WERI-Rb-1 (cell line): Measurements from ENCODE around the gene PPFIA1.

Experiments
- DNase-seq: peaks from one replicate; pipeline ENCODE4 v3.0.0-alpha.2; 2020
- H3K27ac ChIP-seq: fragments of 250-450 bp; sonication (Bioruptor Pico); 2 replicates; pipeline ENCODE4 v1.5.1; 2020; ENCODE audit warnings: mild to moderate bottlenecking, moderate library complexity
- H3K27me3 ChIP-seq: fragments of 250-450 bp; sonication (Bioruptor Pico); 2 replicates; pipeline ENCODE4 v1.5.1; 2021; ENCODE audit warnings: mild to moderate bottlenecking, low read depth, moderate library complexity; ENCODE audit not compliant: insufficient read depth, severe bottlenecking
- H3K36me3 ChIP-seq: fragments of 250-450 bp; sonication (Bioruptor Pico); 2 replicates; pipeline ENCODE4 v1.5.1; 2020; ENCODE audit warnings: mild to moderate bottlenecking, moderate library complexity
- H3K4me3 ChIP-seq: 2 replicates; pipeline ENCODE4 v1.5.1; 2011; ENCODE audit warnings: low read depth, mild to moderate bottlenecking, control low read depth, low read length
- H3K9me3 ChIP-seq: fragments of 250-450 bp; sonication (Bioruptor Pico); 2 replicates; pipeline ENCODE4 v1.5.1; 2021; ENCODE audit warnings: mild to moderate bottlenecking, moderate library complexity; ENCODE audit not compliant: severe bottlenecking
- TF ChIP-seq, protein P1 (sequence below): IDR thresholded peaks from 2 replicates; pipeline ENCODE4 v1.5.1; 2011; ENCODE audit warnings: low read depth, mild to moderate bottlenecking, control low read depth, inconsistent platforms, low read length

The PPFIA1 gene

DNA sequence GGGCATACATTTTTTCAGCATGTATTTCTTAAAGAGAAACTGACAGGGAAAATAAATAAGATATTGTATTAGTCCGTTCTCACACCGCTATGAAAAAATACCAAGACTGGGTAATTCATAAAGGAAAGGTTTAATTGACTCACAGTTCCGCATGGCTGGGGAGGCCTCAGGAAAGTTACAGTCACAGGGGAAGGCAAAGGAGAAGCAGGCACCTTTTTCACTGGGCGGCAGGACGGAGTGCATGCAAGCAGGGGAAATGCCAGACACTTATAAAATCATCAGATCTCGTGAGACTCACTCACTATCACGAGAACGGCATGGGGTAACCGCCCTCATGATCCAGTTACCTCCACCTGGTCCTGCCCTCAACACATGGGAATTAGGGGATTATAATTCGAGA lies 44.2 kb downstream of the PPFIA1 start:
- Histone ChIP-seq H3K4me3 (no peak overlapping the region), H3K9me3 (no peaks in the 10 kb centered on the region), H3K27ac (no peak overlapping the region), H3K36me3 (peaks cover 10% of the 10 kb centered on the region), H3K27me3 (no peaks in the 10 kb centered on the region)
- DNase-seq = no peak
- TF ChIP-seq, protein P1, sequence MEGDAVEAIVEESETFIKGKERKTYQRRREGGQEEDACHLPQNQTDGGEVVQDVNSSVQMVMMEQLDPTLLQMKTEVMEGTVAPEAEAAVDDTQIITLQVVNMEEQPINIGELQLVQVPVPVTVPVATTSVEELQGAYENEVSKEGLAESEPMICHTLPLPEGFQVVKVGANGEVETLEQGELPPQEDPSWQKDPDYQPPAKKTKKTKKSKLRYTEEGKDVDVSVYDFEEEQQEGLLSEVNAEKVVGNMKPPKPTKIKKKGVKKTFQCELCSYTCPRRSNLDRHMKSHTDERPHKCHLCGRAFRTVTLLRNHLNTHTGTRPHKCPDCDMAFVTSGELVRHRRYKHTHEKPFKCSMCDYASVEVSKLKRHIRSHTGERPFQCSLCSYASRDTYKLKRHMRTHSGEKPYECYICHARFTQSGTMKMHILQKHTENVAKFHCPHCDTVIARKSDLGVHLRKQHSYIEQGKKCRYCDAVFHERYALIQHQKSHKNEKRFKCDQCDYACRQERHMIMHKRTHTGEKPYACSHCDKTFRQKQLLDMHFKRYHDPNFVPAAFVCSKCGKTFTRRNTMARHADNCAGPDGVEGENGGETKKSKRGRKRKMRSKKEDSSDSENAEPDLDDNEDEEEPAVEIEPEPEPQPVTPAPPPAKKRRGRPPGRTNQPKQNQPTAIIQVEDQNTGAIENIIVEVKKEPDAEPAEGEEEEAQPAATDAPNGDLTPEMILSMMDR = no peak

DNA sequence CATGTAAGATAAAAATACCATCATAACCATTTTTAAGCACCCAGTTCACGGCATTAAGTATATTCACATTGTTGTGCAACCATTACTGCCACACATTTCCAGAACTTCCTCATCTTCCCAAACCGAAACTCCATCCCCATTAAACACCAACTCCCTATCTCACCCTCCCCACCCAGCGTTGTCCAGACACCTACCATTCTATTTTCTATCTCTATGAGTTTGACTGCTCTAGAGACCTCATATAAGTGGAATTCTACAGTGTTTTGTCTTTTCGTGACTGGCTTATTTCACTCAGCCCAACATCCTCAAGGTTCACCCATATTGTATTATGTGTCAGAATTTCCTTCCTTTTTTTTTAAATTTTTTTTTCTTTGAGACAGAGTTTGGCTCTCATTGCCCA lies 45.2 kb downstream of the PPFIA1 start:
- DNase-seq = no peak
- TF ChIP-seq, protein P1 = no peak
- no peak overlapping the region for H3K4me3 ChIP-seq
- no peaks in the 10 kb centered on the region for H3K27me3 ChIP-seq
- H3K27ac ChIP-seq = no peak overlapping the region
- H3K36me3 ChIP-seq = peaks cover 13% of the 10 kb centered on the region
- H3K9me3 ChIP-seq = no peaks in the 10 kb centered on the region

DNA sequence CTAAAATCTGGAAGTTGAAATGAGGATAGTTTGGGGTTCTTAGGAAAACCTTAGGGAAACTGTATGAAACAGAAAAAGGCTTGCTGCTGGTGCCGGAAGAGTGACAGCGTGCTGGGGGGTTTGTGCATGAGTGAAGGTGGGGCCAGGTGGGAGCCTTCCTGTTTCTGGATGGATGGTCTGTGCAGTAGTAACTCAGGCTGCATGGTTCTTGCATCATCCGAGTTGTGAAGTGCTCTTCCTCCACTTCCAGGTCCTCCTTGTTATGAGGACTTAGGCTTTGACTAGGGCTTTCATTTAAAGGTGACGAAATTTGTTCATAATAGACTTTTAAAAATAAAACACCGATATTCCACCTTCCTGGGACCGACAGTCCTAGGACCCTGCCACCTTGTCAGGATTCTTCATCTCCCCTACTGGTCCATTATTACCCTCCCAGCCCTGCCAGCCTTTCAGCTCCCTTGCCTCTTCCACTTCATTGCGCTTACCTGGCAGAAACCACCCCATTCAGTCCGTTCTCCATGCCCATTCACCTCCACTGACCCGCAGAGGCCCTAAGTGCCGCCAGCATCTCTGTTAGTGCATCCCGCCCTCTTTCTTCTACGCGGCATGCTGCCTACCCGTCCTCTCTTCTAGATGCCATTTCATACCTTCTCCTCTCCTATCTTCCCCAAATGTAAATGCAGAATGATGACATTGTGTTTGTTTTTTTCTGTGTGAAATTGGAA lies 47.3 kb downstream of the PPFIA1 start:
- Histone ChIP-seq H3K9me3 (no peaks in the 10 kb centered on the region), H3K4me3 (no peak overlapping the region), H3K27me3 (no peaks in the 10 kb centered on the region), H3K36me3 (peaks cover 26% of the 10 kb centered on the region), H3K27ac (no peak overlapping the region)
- TF ChIP-seq, protein P1 = no peak
- DNase-seq = no peak

DNA sequence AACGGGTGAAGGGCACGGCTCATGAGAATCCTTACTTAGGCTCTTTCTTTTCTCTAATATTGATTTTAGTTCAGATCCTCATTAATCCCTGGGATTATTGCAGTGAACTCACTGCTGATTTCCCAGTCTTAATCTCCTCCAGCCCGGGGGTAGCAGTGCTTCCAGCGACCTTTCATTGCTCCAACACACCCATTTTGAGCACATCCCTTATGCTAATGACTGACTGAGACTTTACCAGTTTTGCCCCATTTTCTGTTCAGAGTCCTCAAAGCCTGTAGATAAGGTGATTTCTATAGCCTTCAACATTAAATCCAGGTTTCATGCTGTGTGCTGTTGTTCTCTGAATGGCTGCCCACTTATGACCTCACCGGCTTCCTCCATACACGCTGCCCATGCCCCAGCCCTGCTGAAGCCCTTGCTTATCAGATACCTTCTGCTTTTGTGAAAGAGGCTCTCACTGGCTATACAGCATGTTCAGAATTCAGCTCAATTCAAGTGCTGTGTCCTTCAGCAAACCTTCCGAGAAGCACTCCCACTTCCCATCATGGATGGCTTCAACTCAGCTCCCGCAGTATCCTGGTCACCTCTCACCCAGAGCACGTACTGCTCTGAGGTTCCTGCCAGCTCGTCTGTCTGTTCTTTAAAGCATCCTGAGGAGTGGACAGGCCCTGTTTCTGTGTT lies 49.0 kb downstream of the PPFIA1 start:
- Histone ChIP-seq H3K27ac (no peak overlapping the region), H3K27me3 (no peaks in the 10 kb centered on the region), H3K9me3 (no peaks in the 10 kb centered on the region), H3K4me3 (no peak overlapping the region), H3K36me3 (peaks cover 38% of the 10 kb centered on the region)
- TF ChIP-seq, protein P1 = no peak
- DNase-seq = peak; percentile 43

DNA sequence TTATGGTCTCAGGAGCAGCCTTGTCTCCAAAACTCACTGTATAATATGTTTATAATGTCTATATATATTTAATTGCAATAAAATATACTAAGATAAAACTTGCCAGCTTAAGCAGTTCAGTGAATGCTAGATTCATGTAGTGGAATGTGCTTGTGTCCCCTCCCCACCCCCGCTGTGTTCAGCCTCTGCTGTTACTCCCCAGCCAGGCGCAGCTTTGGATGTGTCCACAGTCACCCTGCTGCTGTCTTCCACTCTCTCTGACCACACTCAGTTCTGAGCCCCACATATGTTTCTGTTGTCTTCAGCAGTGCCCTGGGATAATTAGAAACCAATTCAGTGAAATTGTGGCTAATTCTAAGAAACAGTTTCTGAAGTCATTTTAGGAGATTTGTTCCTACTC lies 52.2 kb downstream of the PPFIA1 start:
- Histone ChIP-seq H3K27me3 (no peaks in the 10 kb centered on the region), H3K27ac (no peak overlapping the region), H3K9me3 (no peaks in the 10 kb centered on the region), H3K36me3 (peaks cover 65% of the 10 kb centered on the region), H3K4me3 (no peak overlapping the region)
- TF ChIP-seq, protein P1 = no peak
- no peak for DNase-seq

DNA sequence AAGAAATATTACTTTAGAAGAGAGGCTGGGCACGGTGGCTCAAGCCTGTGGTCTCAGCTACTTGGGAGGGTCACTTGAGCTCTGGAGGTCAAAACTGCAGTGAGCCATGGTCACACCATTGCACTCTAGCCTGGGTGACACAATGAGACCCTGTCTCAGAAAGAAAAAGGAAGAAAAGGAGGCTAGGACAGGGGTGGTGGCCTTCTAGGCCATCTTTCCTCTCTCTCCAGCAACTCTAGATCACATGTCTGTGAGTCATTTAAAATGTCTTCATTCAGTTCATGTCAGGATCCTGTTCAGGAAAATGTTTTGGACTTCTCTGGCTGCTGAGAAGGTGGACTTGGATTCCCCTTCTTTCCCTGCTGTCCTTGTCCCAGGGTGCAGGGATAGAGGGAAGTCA lies 53.3 kb downstream of the PPFIA1 start:
- TF ChIP-seq, protein P1 = no peak
- Histone ChIP-seq H3K9me3 (no peaks in the 10 kb centered on the region), H3K4me3 (no peak overlapping the region), H3K27me3 (no peaks in the 10 kb centered on the region), H3K36me3 (peaks cover 70% of the 10 kb centered on the region), H3K27ac (no peak overlapping the region)
- DNase-seq = no peak
